Measurements from ENCODE around the gene EEF1AKMT2. TPM values are rescaled to one million over a fixed set of nuclear protein-coding genes. Genes with fewer than 3 reads are reported as not detected.

The EEF1AKMT2 gene
- total RNA-seq, 2 experiments from 2014 or later: 14.4 to 16.7 TPM

DNA sequence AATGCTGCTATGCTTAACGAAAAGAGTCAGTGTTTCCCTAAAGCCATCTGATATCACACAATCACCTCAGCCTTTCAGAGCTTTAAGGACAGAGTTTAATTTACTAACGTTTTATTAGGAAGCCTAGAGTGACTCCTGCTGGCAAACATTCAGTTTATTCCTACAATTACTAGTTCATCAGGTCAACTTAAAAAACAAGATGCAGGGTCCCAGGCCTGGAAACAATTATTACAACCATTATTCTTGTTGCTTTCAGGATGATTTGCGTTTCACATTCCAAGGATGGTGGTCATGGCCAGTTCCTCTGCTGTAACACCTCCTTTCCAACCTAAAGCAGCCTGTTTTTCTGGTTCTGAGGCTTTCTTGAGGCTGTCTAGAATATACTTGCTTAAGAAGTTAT is 46.0 kb downstream of the EEF1AKMT2 start:
- H3K36me3 ChIP-seq (ENCODE audit: insufficient read depth, low read length): no peaks in the 10 kb centered on the region
- DNase-seq (peak in 4 of 14 experiments; percentile 48 to 83 (median 80)), ATAC-seq (ENCODE audit: poor library complexity) (no peak)
- no peak overlapping the region for H3K4me3 ChIP-seq (ENCODE audit: low read length)
- TF ChIP-seq, protein P1, sequence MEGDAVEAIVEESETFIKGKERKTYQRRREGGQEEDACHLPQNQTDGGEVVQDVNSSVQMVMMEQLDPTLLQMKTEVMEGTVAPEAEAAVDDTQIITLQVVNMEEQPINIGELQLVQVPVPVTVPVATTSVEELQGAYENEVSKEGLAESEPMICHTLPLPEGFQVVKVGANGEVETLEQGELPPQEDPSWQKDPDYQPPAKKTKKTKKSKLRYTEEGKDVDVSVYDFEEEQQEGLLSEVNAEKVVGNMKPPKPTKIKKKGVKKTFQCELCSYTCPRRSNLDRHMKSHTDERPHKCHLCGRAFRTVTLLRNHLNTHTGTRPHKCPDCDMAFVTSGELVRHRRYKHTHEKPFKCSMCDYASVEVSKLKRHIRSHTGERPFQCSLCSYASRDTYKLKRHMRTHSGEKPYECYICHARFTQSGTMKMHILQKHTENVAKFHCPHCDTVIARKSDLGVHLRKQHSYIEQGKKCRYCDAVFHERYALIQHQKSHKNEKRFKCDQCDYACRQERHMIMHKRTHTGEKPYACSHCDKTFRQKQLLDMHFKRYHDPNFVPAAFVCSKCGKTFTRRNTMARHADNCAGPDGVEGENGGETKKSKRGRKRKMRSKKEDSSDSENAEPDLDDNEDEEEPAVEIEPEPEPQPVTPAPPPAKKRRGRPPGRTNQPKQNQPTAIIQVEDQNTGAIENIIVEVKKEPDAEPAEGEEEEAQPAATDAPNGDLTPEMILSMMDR (IDR thresholded peaks at IDR 0.05): peak; percentile 54
- peaks cover 26% of the 10 kb centered on the region for H3K4me1 ChIP-seq (ENCODE audit: insufficient read depth, low read length)
- no peaks in the 10 kb centered on the region for H3K9me3 ChIP-seq (ENCODE audit: control insufficient read depth in 1 of 2, insufficient read depth in 1 of 2, low read length in 2 of 2)
- peak overlapping the region; percentile 89 for H3K27ac Mint-ChIP-seq
- H3K4me3 Mint-ChIP-seq: peak overlapping the region; percentile 93
- no peaks in the 10 kb centered on the region for H3K27me3 Mint-ChIP-seq
- no peaks in the 10 kb centered on the region for H3K27me3 ChIP-seq (ENCODE audit: control insufficient read depth in 1 of 2, insufficient read depth in 2 of 2, low read length in 2 of 2)
- H3K36me3 Mint-ChIP-seq (ENCODE audit: low read depth): peaks cover 11% of the 10 kb centered on the region
- ChIA-PET POLR2A (interaction anchor here (0.6 to 3.3 kb wide), 10 partner anchors 24 to 284 kb away, joined by 3 to 21 read pairs (median 4); partner anchors contain the start of genes EEF1AKMT2 and LHPP), CTCF (interaction anchor here (0.7 to 4.0 kb wide), 27 partner anchors 11 to 284 kb away, joined by 3 to 32 read pairs (median 5); partner anchors contain the start of gene LHPP)
- intact Hi-C loops (cut with DNase I, micrococcal nuclease): loop anchor here (1.0 to 10.0 kb wide), 7 partner anchors 49 to 753 kb away; partner anchors contain the start of genes EEF1AKMT2 (in 1 of the 2) and LHPP (in 1 of the 2)
- peaks cover 48% of the 10 kb centered on the region for H3K4me1 Mint-ChIP-seq (ENCODE audit: low read depth)
- H3K27ac ChIP-seq (ENCODE audit: low read depth in 1 of 2, low read length in 2 of 2): no peak overlapping the region
- H3K9me3 Mint-ChIP-seq: no peaks in the 10 kb centered on the region

DNA sequence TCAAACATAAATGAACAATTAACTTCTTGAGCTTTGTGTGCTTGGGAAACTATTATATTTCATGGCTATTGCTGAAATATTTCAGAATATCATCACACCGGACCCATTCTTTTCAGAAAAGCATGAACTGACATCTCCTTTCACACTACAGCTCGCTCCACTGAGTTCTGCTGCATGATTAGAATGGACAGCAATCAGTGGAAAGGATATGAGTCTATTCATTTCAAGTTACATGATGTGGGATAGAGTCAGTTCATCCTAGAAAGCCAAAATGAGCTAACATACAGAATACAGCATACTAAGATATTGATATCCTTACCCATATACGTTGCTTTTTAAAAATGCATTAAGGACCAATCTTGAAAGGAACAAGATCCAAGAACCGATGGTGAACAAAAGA is 46.4 kb downstream of the EEF1AKMT2 start:
- Histone ChIP-seq H3K9me3 (ENCODE audit: control insufficient read depth in 1 of 2, insufficient read depth in 1 of 2, low read length in 2 of 2) (no peaks in the 10 kb centered on the region), H3K36me3 (ENCODE audit: insufficient read depth, low read length) (no peaks in the 10 kb centered on the region), H3K27me3 (ENCODE audit: control insufficient read depth in 1 of 2, insufficient read depth in 2 of 2, low read length in 2 of 2) (no peaks in the 10 kb centered on the region), H3K27ac (ENCODE audit: low read depth in 1 of 2, low read length in 2 of 2) (no peak overlapping the region), H3K4me3 (ENCODE audit: low read length) (no peak overlapping the region), H3K4me1 (ENCODE audit: insufficient read depth, low read length) (peaks cover 30% of the 10 kb centered on the region)
- no peak for ATAC-seq (ENCODE audit: poor library complexity)
- H3K27ac Mint-ChIP-seq: peak overlapping the region; percentile 89
- intact Hi-C loops (cut with DNase I, micrococcal nuclease): loop anchor here (1.0 to 10.0 kb wide), 7 partner anchors 50 to 753 kb away; partner anchors contain the start of genes EEF1AKMT2 (in 1 of the 2) and LHPP (in 1 of the 2)
- TF ChIP-seq, protein P1 (IDR thresholded peaks at IDR 0.05): no peak
- peaks cover 52% of the 10 kb centered on the region for H3K4me1 Mint-ChIP-seq (ENCODE audit: low read depth)
- POLR2A ChIA-PET: interaction anchor here (0.9 to 3.3 kb wide), 10 partner anchors 12 to 284 kb away, joined by 3 to 21 read pairs (median 4); partner anchors contain the start of genes EEF1AKMT2 and LHPP
- peak overlapping the region; percentile 93 for H3K4me3 Mint-ChIP-seq
- no peaks in the 10 kb centered on the region for H3K9me3 Mint-ChIP-seq
- DNase-seq: no peak
- no peaks in the 10 kb centered on the region for H3K27me3 Mint-ChIP-seq
- CTCF ChIA-PET: interaction anchor here (0.7 to 4.0 kb wide), 26 partner anchors 11 to 284 kb away, joined by 3 to 32 read pairs (median 5); partner anchors contain the start of gene LHPP
- peaks cover 11% of the 10 kb centered on the region for H3K36me3 Mint-ChIP-seq (ENCODE audit: low read depth)

- POLR2A ChIA-PET: interaction anchor here (0.9 to 3.3 kb wide), 6 partner anchors 11 to 214 kb away, joined by 3 to 21 read pairs (median 6); no protein-coding TSS in a partner anchor
Measured at GRCh38 chr10:124744102-124745050, 47.3 kb downstream of the EEF1AKMT2 start, which contains the start of gene FAM53B. FAM53B (minus strand) TSS chr10:124744378; CDS start chr10:124706713, 37,665 bp downstream.

More at GRCh38 chr10:124744102-124745050, 47.3 kb downstream of the EEF1AKMT2 start, which contains the start of gene FAM53B:
- H3K9me3 Mint-ChIP-seq: no peaks in the 10 kb centered on the region
- intact Hi-C loops (cut with DNase I, micrococcal nuclease): loop anchor here (1.0 to 10.0 kb wide), 9 partner anchors 37 to 752 kb away; partner anchors contain the start of genes EEF1AKMT2 (in 1 of the 2), LHPP (in 1 of the 2) and OAT (in 1 of the 2)
- no peaks in the 10 kb centered on the region for H3K27me3 ChIP-seq (ENCODE audit: control insufficient read depth in 1 of 2, insufficient read depth in 2 of 2, low read length in 2 of 2)
- peak within 1 kb of the TSS in 1 of 2 donors; percentile 42 for H3K27ac ChIP-seq (ENCODE audit: low read depth in 1 of 2, low read length in 2 of 2)
- H3K4me1 ChIP-seq (ENCODE audit: insufficient read depth, low read length): peaks cover 39% of the 10 kb centered on the region
- H3K36me3 ChIP-seq (ENCODE audit: insufficient read depth, low read length): no peaks in the 10 kb centered on the region
- H3K27me3 Mint-ChIP-seq: no peaks in the 10 kb centered on the region
- peak; percentile 74 for ATAC-seq (ENCODE audit: poor library complexity)
- DNase-seq: peak; percentile 65 to 94 (median 78)
- CTCF ChIA-PET: interaction anchor here (1.0 to 4.0 kb wide), 13 partner anchors 10 to 283 kb away, joined by 3 to 32 read pairs (median 5); partner anchors contain the start of gene LHPP
- H3K36me3 Mint-ChIP-seq (ENCODE audit: low read depth): peaks cover 11% of the 10 kb centered on the region
- H3K4me1 Mint-ChIP-seq (ENCODE audit: low read depth): peaks cover 59% of the 10 kb centered on the region
- no peaks in the 10 kb centered on the region for H3K9me3 ChIP-seq (ENCODE audit: control insufficient read depth in 1 of 2, insufficient read depth in 1 of 2, low read length in 2 of 2)
- TF ChIP-seq, protein P1 (IDR thresholded peaks at IDR 0.05): no peak
- H3K4me3 Mint-ChIP-seq: peak within 1 kb of the TSS; percentile 99
- peak within 1 kb of the TSS; percentile 83 for H3K4me3 ChIP-seq (ENCODE audit: low read length)
- H3K27ac Mint-ChIP-seq: peak within 1 kb of the TSS; percentile 89
